Duodenal mucosa (tissue), 2 donors: Measurements from ENCODE around the gene CHRNE.
"Not testable (repeated sequence)": the region's sequence is repeated elsewhere in the genome, so short reads cannot be mapped to it uniquely, and the experiment has no call there.

Experiments
- H3K27ac ChIP-seq: one replicate; pipeline ENCODE4 v1.7.0; 2013; ENCODE audit warnings: low read depth, low read length
- H3K27me3 ChIP-seq, 2 donors: one replicate each; pipeline ENCODE4 v1.7.0; 2013; ENCODE audit warnings: low read length in 2 of 2, control low read depth in 1 of 2; ENCODE audit not compliant: insufficient read depth in 2 of 2, control insufficient read depth in 1 of 2
- H3K36me3 ChIP-seq, 2 donors: one replicate each; pipeline ENCODE4 v1.7.0; 2013; ENCODE audit warnings: low read length in 2 of 2, control low read depth in 1 of 2; ENCODE audit not compliant: insufficient read depth in 2 of 2, control insufficient read depth in 1 of 2
- H3K4me1 ChIP-seq, 2 donors: one replicate each; pipeline ENCODE4 v1.7.0; 2013; ENCODE audit warnings: low read length in 2 of 2, control low read depth in 1 of 2; ENCODE audit not compliant: insufficient read depth in 2 of 2, control insufficient read depth in 1 of 2
- H3K4me3 ChIP-seq, 2 donors: one replicate each; pipeline ENCODE4 v1.7.0; 2013; ENCODE audit warnings: low read length in 2 of 2, low read depth in 1 of 2
- H3K9ac ChIP-seq, 2 donors: one replicate each; pipeline ENCODE4 v1.7.0; 2013; ENCODE audit warnings: low read length in 2 of 2, low read depth in 1 of 2
- H3K9me3 ChIP-seq, 2 donors: one replicate each; pipeline ENCODE4 v1.7.0; 2013; ENCODE audit warnings: low read length in 2 of 2, control low read depth in 1 of 2; ENCODE audit not compliant: control insufficient read depth in 1 of 2

Gene CHRNE

GRCh38 chr17:4932756-4933155 lies 29.9 kb upstream of the CHRNE start:
- H3K9ac ChIP-seq = no peak overlapping the region
- H3K36me3 ChIP-seq = peaks cover 8 to 17% of the 10 kb centered on the region in 2 donors
- no peak overlapping the region for H3K4me3 ChIP-seq
- no peaks in the 10 kb centered on the region for H3K27me3 ChIP-seq
- H3K9me3 ChIP-seq = no peaks in the 10 kb centered on the region
- H3K27ac ChIP-seq = no peak overlapping the region
- peaks cover 9% of the 10 kb centered on the region in 2 donors for H3K4me1 ChIP-seq

GRCh38 chr17:4931963-4932362 lies 29.1 kb upstream of the CHRNE start, which contains the start of gene GP1BA:
TSS of gene GP1BA (plus strand) at chr17:4932277. CDS start at chr17:4932605, 328 bp downstream.
- Histone ChIP-seq H3K27me3 (no peaks in the 10 kb centered on the region), H3K4me3 (no peak within 1 kb of the TSS)

GRCh38 chr17:4928881-4929280 lies 26.0 kb upstream of the CHRNE start:
- Histone ChIP-seq H3K36me3 (no peaks in the 10 kb centered on the region), H3K9me3 (no peaks in the 10 kb centered on the region), H3K4me3 (no peak overlapping the region), H3K27me3 (no peaks in the 10 kb centered on the region), H3K9ac (no peak overlapping the region), H3K27ac (no peak overlapping the region), H3K4me1 (peaks cover under 1% of the 10 kb centered on the region in 2 donors)

More at GRCh38 chr17:4931963-4932362, 29.1 kb upstream of the CHRNE start, which contains the start of gene GP1BA:
- H3K36me3 ChIP-seq = peaks cover under 1 to 9% of the 10 kb centered on the region in 2 donors
- no peak within 1 kb of the TSS for H3K9ac ChIP-seq
- peaks cover 9% of the 10 kb centered on the region in 2 donors for H3K4me1 ChIP-seq
- no peak within 1 kb of the TSS for H3K27ac ChIP-seq
- H3K9me3 ChIP-seq = no peaks in the 10 kb centered on the region

- not testable (repeated sequence) for H3K36me3 ChIP-seq, H3K4me3 ChIP-seq, H3K9ac ChIP-seq, H3K27ac ChIP-seq, H3K27me3 ChIP-seq, H3K4me1 ChIP-seq, H3K9me3 ChIP-seq
Measured at GRCh38 chr17:4926577-4927335, 23.9 kb upstream of the CHRNE start.

GRCh38 chr17:4921320-4921719 lies 18.4 kb upstream of the CHRNE start:
- Histone ChIP-seq H3K4me3 (no peak overlapping the region), H3K4me1 (no peaks in the 10 kb centered on the region), H3K36me3 (no peaks in the 10 kb centered on the region), H3K9me3 (no peaks in the 10 kb centered on the region), H3K27me3 (no peaks in the 10 kb centered on the region), H3K27ac (no peak overlapping the region), H3K9ac (no peak overlapping the region)

GRCh38 chr17:4920351-4921048 lies 17.6 kb upstream of the CHRNE start:
- no peak overlapping the region for H3K9ac ChIP-seq
- H3K36me3 ChIP-seq = no peaks in the 10 kb centered on the region
- no peaks in the 10 kb centered on the region for H3K9me3 ChIP-seq
- H3K27ac ChIP-seq = no peak overlapping the region
- no peaks in the 10 kb centered on the region for H3K27me3 ChIP-seq
- H3K4me3 ChIP-seq = no peak overlapping the region
- H3K4me1 ChIP-seq = no peaks in the 10 kb centered on the region

- Histone ChIP-seq H3K4me1 (no peaks in the 10 kb centered on the region), H3K9ac (no peak overlapping the region), H3K4me3 (no peak overlapping the region), H3K27me3 (no peaks in the 10 kb centered on the region), H3K36me3 (no peaks in the 10 kb centered on the region), H3K9me3 (no peaks in the 10 kb centered on the region), H3K27ac (no peak overlapping the region)
Measured at GRCh38 chr17:4919511-4920047, 16.7 kb upstream of the CHRNE start.

- not testable (repeated sequence) for H3K27ac ChIP-seq, H3K9ac ChIP-seq, H3K4me1 ChIP-seq, H3K36me3 ChIP-seq, H3K9me3 ChIP-seq, H3K27me3 ChIP-seq, H3K4me3 ChIP-seq
Measured at GRCh38 chr17:4914551-4914950, 11.7 kb upstream of the CHRNE start.

- H3K27ac ChIP-seq = no peak overlapping the region
Measured at GRCh38 chr17:4913994-4914393, 11.1 kb upstream of the CHRNE start.

More at GRCh38 chr17:4913994-4914393, 11.1 kb upstream of the CHRNE start:
- H3K9me3 ChIP-seq = no peaks in the 10 kb centered on the region
- H3K36me3 ChIP-seq = no peaks in the 10 kb centered on the region
- no peak overlapping the region for H3K9ac ChIP-seq
- peaks cover 5 to 9% of the 10 kb centered on the region in 2 donors for H3K4me1 ChIP-seq
- H3K27me3 ChIP-seq = no peaks in the 10 kb centered on the region
- H3K4me3 ChIP-seq = no peak overlapping the region
